ENCODE measurements around the gene IRS2. TPM values are rescaled to one million over a fixed set of nuclear protein-coding genes. Genes with fewer than 3 reads are reported as not detected.

IRS2 gene
- total and polyA plus RNA-seq, 2 of the 8 experiments (the other 6 are each of a cell fraction or from before 2014, with no cell fraction given): 2.6 to 17.0 TPM

GRCh38 chr13:109734002-109734785 lies 52.2 kb downstream of the IRS2 start:
- Histone ChIP-seq H3K4ac (replicated peaks; ENCODE audit: insufficient read length, low read depth, low read length) (no peak overlapping the region), H4K8ac (ENCODE audit: extremely low read depth, insufficient read depth, low read length) (no peak overlapping the region), H3K18ac (ENCODE audit: extremely low read depth, low read length) (no peak overlapping the region), H3K4me2 (ENCODE audit: insufficient read depth in 1 of 2, low read depth in 2 of 2, low read length in 2 of 2) (no peak overlapping the region), H2AK5ac (ENCODE audit: low read depth, low read length) (no peak overlapping the region), H4K5ac (ENCODE audit: insufficient read length, low read depth, low read length) (no peak overlapping the region), H3K27ac (ENCODE audit: low read depth, low read length) (no peak overlapping the region), H3K4me1 (replicated peaks in 1 of 4; ENCODE audit: control insufficient read depth in 3 of 4, insufficient read depth in 4 of 4, low read length in 3 of 4) (peaks cover 1 to 4% (median 2%) of the 10 kb centered on the region in 4 experiments; a peak in 4 of 7 replicates), H4K20me1 (replicated peaks in 1 of 2; ENCODE audit: control insufficient read depth in 1 of 2, insufficient read depth in 2 of 2, low read length in 2 of 2) (no peaks in the 10 kb centered on the region), H3K27me3 (replicated peaks in 1 of 4; ENCODE audit: control insufficient read depth in 3 of 4, extremely low read depth in 1 of 4, insufficient read depth in 3 of 4, low read length in 3 of 4) (no peaks in the 10 kb centered on the region), H2AFZ (ENCODE audit: low read length) (no peak overlapping the region), H2BK15ac (ENCODE audit: low read length) (no peak overlapping the region), H4K91ac (replicated peaks; ENCODE audit: insufficient read length, low read length) (no peak overlapping the region), H3K79me1 (ENCODE audit: low read depth, low read length) (no peaks in the 10 kb centered on the region), H3K36me3 (ENCODE audit: control insufficient read depth in 2 of 4, insufficient read depth in 4 of 4, low read length in 3 of 4) (no peaks in the 10 kb centered on the region), H3K9me3 (ENCODE audit: insufficient read depth in 2 of 2, low read depth in 1 of 2, low read length in 1 of 2) (no peaks in the 10 kb centered on the region; a peak in 1 of 4 replicates), H3K4me3 (ENCODE audit: extremely low read depth in 1 of 4, insufficient read depth in 2 of 4, low read depth in 3 of 4, low read length in 4 of 4) (no peak overlapping the region), H3K79me2 (ENCODE audit: control insufficient read depth in 1 of 2, insufficient read depth in 2 of 2, low read length in 2 of 2) (no peaks in the 10 kb centered on the region), H3K23me2 (ENCODE audit: low read depth, low read length) (no peaks in the 10 kb centered on the region), H2BK120ac (replicated peaks; ENCODE audit: low read depth, low read length) (no peak overlapping the region), H2BK12ac (ENCODE audit: low read depth, low read length) (no peak overlapping the region), H3K14ac (ENCODE audit: insufficient read length) (no peak overlapping the region), H2BK20ac (ENCODE audit: low read length) (no peak overlapping the region), H3K56ac (replicated peaks; ENCODE audit: insufficient read length, low read depth, low read length) (no peak overlapping the region), H2BK5ac (ENCODE audit: low read depth, low read length) (no peak overlapping the region), H3K9ac (replicated peaks in 1 of 4; ENCODE audit: extremely low read depth in 1 of 4, low read depth in 3 of 4, low read length in 3 of 4) (no peak overlapping the region), H3K23ac (ENCODE audit: insufficient read length) (no peak overlapping the region)
- 94% methylated on average over 19 of the region's 21 CpGs; no CpG with 5 or more reads in 1 of the 2 experiments for WGBS, 2 experiments (ENCODE audit: extremely low coverage in 1 of 2, insufficient coverage in 1 of 2, insufficient read length in 1 of 2, insufficient replicate concordance in 2 of 2, low coverage in 1 of 2, low lambda C conversion rate in 2 of 2, missing lambda C conversion rate in 1 of 2)
- ChIA-PET POLR2A (ENCODE audit: partially characterized antibody) (no interaction called here), CTCF (ENCODE audit: partially characterized antibody) (interaction anchor here (0.6 to 1.0 kb wide), 2 partner anchors 13 to 217 kb away, joined by 4 read pairs; no protein-coding TSS in a partner anchor)
- TF ChIP-seq CHD1 (IDR thresholded peaks at IDR 0.05; ENCODE audit: low read depth, low read length) (no peak), PHF8 (conservative IDR thresholded peaks at IDR 0.05; ENCODE audit: low read depth, low read length) (no peak), CTBP2 (IDR thresholded peaks at IDR 0.05; ENCODE audit: borderline replicate concordance, insufficient read depth, insufficient read length, low read length) (no peak), SIRT6 (IDR thresholded peaks at IDR 0.05; ENCODE audit: low read length) (no peak), E2F6 (IDR thresholded peaks at IDR 0.05) (no peak), HDAC6 (IDR thresholded peaks at IDR 0.05; ENCODE audit: low read depth, low read length) (no peak), ATF2 (IDR thresholded peaks at IDR 0.05; ENCODE audit: low read length) (no peak), SAP30 (IDR thresholded peaks at IDR 0.05; ENCODE audit: insufficient read depth, insufficient replicate concordance, low read length) (no peak)
- FAIRE-seq (no peak), DNase-seq (ENCODE audit: low read depth in 1 of 2, low spot score in 2 of 2) (no peak)

Measured in H1 (cell line).